MV-4-11 (cell line): Measurements from ENCODE around the gene BUD23.
"Not testable (repeated sequence)": the region's sequence is repeated elsewhere in the genome, so short reads cannot be mapped to it uniquely, and the experiment has no call there.

ENCODE experiments used
- DNase-seq: peaks from one replicate; lab custom pipeline; 2025; lab: John Stamatoyannopoulos, UW

The BUD23 gene

GRCh38 chr7:73701357-73701995 lies 18.1 kb downstream of the BUD23 start:
- peak; percentile 10 for DNase-seq

- no peak for DNase-seq
Observed at GRCh38 chr7:73702226-73702625, 18.8 kb downstream of the BUD23 start.

GRCh38 chr7:73702665-73703064 lies 19.3 kb downstream of the BUD23 start:
- DNase-seq: no peak

GRCh38 chr7:73703225-73703624 lies 19.8 kb downstream of the BUD23 start:
- no peak for DNase-seq

- no peak for DNase-seq
Observed at GRCh38 chr7:73703757-73704639, 20.6 kb downstream of the BUD23 start.

GRCh38 chr7:73704640-73705550 lies 21.5 kb downstream of the BUD23 start:
- DNase-seq: no peak

- no peak for DNase-seq
Observed at GRCh38 chr7:73705551-73705920, 22.1 kb downstream of the BUD23 start.

- DNase-seq: no peak
Observed at GRCh38 chr7:73706126-73707044, 23.0 kb downstream of the BUD23 start.

- peak; percentile 34 for DNase-seq
Observed at GRCh38 chr7:73707045-73707631, 23.7 kb downstream of the BUD23 start.

- DNase-seq: no peak
Observed at GRCh38 chr7:73708961-73709549, 25.7 kb downstream of the BUD23 start.

GRCh38 chr7:73712773-73713172 lies 29.4 kb downstream of the BUD23 start:
- peak; percentile 35 for DNase-seq

- DNase-seq: not testable (repeated sequence)
Observed at GRCh38 chr7:73713319-73713718, 29.9 kb downstream of the BUD23 start.

GRCh38 chr7:73715648-73716317 lies 32.4 kb downstream of the BUD23 start:
- DNase-seq: peak; percentile 95

GRCh38 chr7:73716318-73716890 lies 33.0 kb downstream of the BUD23 start:
- DNase-seq: no peak

- DNase-seq: no peak
Observed at GRCh38 chr7:73717025-73717807, 33.8 kb downstream of the BUD23 start.

GRCh38 chr7:73717991-73718405 lies 34.6 kb downstream of the BUD23 start:
- DNase-seq: peak; percentile 93

GRCh38 chr7:73718438-73718881 lies 35.1 kb downstream of the BUD23 start:
- no peak for DNase-seq
